Measurements from ENCODE around the gene TFF3.

Gene TFF3

DNA sequence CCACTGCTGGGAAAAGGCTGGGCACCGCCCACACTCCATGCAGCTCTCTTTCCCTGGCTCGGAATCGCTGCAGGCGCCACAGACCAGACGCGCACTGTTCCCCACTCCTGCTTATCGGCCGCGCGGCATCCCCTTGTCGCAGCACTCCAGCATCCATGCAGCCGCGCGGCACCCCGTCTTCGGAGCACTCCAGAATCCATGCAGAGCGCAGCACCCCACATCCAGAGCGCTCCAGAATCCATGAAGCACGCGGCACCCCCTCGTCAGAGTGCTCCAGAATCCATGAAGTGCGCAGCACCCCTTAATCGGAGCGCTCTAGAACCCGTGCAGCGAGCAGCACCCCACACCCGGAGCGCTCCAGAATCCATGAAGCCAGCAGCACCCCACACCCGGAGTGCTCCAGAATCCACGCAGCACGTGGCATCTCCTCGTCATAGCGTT, 9.5 kb downstream of the TFF3 start:
- TF ChIP-seq CTCF (IDR thresholded peaks at IDR 0.05; ENCODE audit: low read depth, low read length) = no peak
- no peak overlapping the region for H3K4me3 ChIP-seq (replicated peaks in 1 of 2; ENCODE audit: low read depth in 2 of 2, low read length in 2 of 2)
- DNase-seq (ENCODE audit: low read depth in 2 of 2) = no peak

DNA sequence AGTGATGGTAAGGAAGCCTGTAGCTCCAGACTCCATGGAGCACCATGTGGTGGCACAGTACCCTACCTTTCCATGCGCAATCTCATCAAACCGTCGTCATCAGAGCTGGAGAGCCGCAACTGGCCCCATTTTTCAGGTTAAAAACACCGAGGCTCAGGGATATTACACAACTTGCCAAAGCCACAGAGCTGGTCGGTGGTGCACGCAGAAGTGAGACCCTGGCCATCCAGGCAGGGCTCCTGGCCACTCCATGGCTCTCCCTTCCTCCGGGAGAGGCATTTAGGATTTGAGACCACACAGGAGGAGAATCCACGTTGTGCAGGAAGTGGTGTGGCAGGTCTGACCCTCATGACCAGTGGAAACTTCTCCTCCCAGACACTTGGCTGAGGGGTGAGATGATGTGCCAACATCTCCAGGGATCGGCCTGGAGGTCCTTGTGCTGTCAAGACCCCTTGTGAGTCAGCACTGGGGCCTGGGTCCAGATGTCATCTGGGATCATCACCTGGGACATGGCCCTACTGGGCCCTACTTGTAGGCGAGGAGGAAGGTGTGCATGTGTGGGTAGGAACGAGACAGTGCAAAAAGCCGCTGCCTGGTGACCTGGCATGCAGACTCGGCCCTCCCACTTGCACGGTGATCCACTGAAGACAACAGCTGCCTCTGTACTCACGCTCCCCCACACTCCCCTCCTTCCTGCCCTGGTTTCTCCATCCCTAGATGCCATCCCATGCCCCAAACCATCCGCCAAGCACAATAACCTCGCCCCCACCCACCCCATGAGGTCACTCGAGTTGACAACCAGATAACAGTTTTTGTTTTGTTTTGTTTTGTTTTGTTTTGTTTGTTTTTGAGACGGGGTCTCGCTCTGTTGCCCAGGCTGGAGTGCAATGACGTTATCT, 10.4 kb downstream of the TFF3 start:
- no peak for TF ChIP-seq CTCF (IDR thresholded peaks at IDR 0.05; ENCODE audit: low read depth, low read length)
- no peak overlapping the region for H3K4me3 ChIP-seq (replicated peaks in 1 of 2; ENCODE audit: low read depth in 2 of 2, low read length in 2 of 2)

GRCh38 chr21:42303443-42303842, 11.8 kb downstream of the TFF3 start:
- DNase-seq (ENCODE audit: low read depth in 2 of 2) = no peak
- TF ChIP-seq CTCF (IDR thresholded peaks at IDR 0.05; ENCODE audit: low read depth, low read length) = no peak
- no peak overlapping the region for H3K4me3 ChIP-seq (replicated peaks in 1 of 2; ENCODE audit: low read depth in 2 of 2, low read length in 2 of 2)

More for the DNA sequence above, 10.4 kb downstream of the TFF3 start:
- DNase-seq (ENCODE audit: low read depth in 2 of 2) = no peak

DNA sequence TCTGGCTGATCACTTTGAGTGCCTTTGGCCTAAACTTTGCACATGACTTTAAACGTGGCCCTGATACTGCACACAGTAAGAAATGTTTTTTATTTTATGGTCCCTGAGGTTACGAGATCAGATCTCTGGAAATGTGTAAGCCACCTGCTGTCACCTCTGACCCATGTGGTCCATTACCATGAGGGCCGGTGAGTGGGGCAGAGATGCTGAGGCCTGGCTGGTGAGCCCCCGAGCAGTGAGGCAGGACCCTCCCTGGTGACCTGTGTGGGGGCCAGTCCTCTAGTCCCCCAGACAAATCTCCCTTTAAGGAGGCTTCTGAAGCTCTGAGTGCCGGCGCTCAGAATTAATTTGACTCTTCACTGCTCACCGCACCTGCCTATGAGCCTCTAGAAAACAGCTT, 12.4 kb downstream of the TFF3 start:
- TF ChIP-seq CTCF (IDR thresholded peaks at IDR 0.05; ENCODE audit: low read depth, low read length) = no peak
- no peak overlapping the region for H3K4me3 ChIP-seq (replicated peaks in 1 of 2; ENCODE audit: low read depth in 2 of 2, low read length in 2 of 2)
- DNase-seq (ENCODE audit: low read depth in 2 of 2) = no peak

- DNase-seq (ENCODE audit: low read depth in 2 of 2) = no peak
- TF ChIP-seq CTCF (IDR thresholded peaks at IDR 0.05; ENCODE audit: low read depth, low read length) = no peak
- H3K4me3 ChIP-seq (replicated peaks in 1 of 2; ENCODE audit: low read depth in 2 of 2, low read length in 2 of 2) = no peak overlapping the region
Observed at GRCh38 chr21:42302076-42302650, 13.0 kb downstream of the TFF3 start.

- DNase-seq (ENCODE audit: low read depth in 2 of 2) = no peak
- no peak for TF ChIP-seq CTCF (IDR thresholded peaks at IDR 0.05; ENCODE audit: low read depth, low read length)
- H3K4me3 ChIP-seq (replicated peaks in 1 of 2; ENCODE audit: low read depth in 2 of 2, low read length in 2 of 2) = no peak overlapping the region
Observed at GRCh38 chr21:42301371-42302075, 13.7 kb downstream of the TFF3 start.
